IMR-90 (cell line): ENCODE measurements around the gene HDGF. TPM values are rescaled to one million over a fixed set of nuclear protein-coding genes. Genes with fewer than 3 reads are reported as not detected.

Source experiments
- ATAC-seq: fragments of 200-7000 bp; cut with Tn5 transposase; 2 replicates; pipeline ENCODE4 v1.9.1; 2020; ENCODE audit warnings: low read depth, mild to moderate bottlenecking, moderate library complexity
- BruUV-seq: library from RNA; stranded (reverse); fragments of 400-500 nt; replicated peaks from 2 replicates; lab custom pipeline; 2021; lab: Mats Ljungman, UMichigan
- CTCF ChIA-PET: fragments of 300-600 bp; formaldehyde crosslinking; extraction: SDS; loops from one replicate; lab custom pipeline; 2021; ENCODE audit warnings: antibody characterized with exemption; lab: Yijun Ruan, JAX
- POLR2A ChIA-PET: fragments of 300-600 bp; sonication (Branson Sonifier 250); formaldehyde crosslinking; loops from one replicate; lab custom pipeline; 2022; ENCODE audit warnings: antibody characterized with exemption; ENCODE audit not compliant: unreplicated experiment; lab: Charles Lee
- DNase-seq: peaks from one replicate; pipeline ENCODE4 v3.0.0; 2013
- H2AFZ ChIP-seq: replicated peaks from 2 replicates; pipeline ENCODE3; 2013; ENCODE audit warnings: low read length, mild to moderate bottlenecking; ENCODE audit not compliant: poor library complexity
- H2AK5ac ChIP-seq: 2 replicates; pipeline ENCODE4 v1.6.1; 2013; ENCODE audit warnings: low read depth, low read length, inconsistent platforms
- H2AK9ac ChIP-seq: replicated peaks from 2 replicates; pipeline ENCODE3; 2013; ENCODE audit warnings: mild to moderate bottlenecking, low read depth, low read length, moderate library complexity; ENCODE audit not compliant: poor library complexity
- H2BK120ac ChIP-seq: 2 replicates; pipeline ENCODE4 v1.6.1; 2013; ENCODE audit warnings: low read depth, low read length, inconsistent platforms
- H2BK15ac ChIP-seq: 3 replicates; pipeline ENCODE4 v1.6.1; 2013; ENCODE audit warnings: low read depth, low read length, inconsistent platforms
- H2BK20ac ChIP-seq: 2 replicates; pipeline ENCODE4 v1.6.1; 2013; ENCODE audit warnings: low read depth, mild to moderate bottlenecking, inconsistent platforms, low read length, moderate library complexity
- H2BK5ac ChIP-seq: 2 replicates; pipeline ENCODE4 v1.6.1; 2013; ENCODE audit warnings: mild to moderate bottlenecking, low read depth, low read length, inconsistent platforms; ENCODE audit not compliant: poor library complexity, severe bottlenecking
- H3K14ac ChIP-seq: replicated peaks from 2 replicates; pipeline ENCODE4 v1.6.1; 2013; ENCODE audit warnings: low read depth, low read length, inconsistent platforms
- H3K18ac ChIP-seq: 2 replicates; pipeline ENCODE4 v1.6.1; 2013; ENCODE audit warnings: low read depth, low read length, control low read depth
- H3K23ac ChIP-seq: 2 replicates; pipeline ENCODE4 v1.6.1; 2013; ENCODE audit warnings: low read depth, low read length, inconsistent platforms
- H3K27ac ChIP-seq: 2 replicates; pipeline ENCODE4 v1.5.1; 2013; ENCODE audit warnings: mild to moderate bottlenecking, control low read depth, low read length; ENCODE audit not compliant: insufficient read depth
- H3K27me3 ChIP-seq: 2 replicates; pipeline ENCODE4 v1.6.1; 2013; ENCODE audit warnings: low read length; ENCODE audit not compliant: control insufficient read depth, insufficient read depth
- H3K36me3 ChIP-seq: 2 replicates; pipeline ENCODE4 v1.6.1; 2013; ENCODE audit warnings: low read length, mixed read lengths; ENCODE audit not compliant: control insufficient read depth, insufficient read depth
- H3K4ac ChIP-seq: 2 replicates; pipeline ENCODE4 v1.6.1; 2013; ENCODE audit warnings: low read depth, low read length, inconsistent platforms
- H3K4me1 ChIP-seq: 2 replicates; pipeline ENCODE4 v1.6.1; 2013; ENCODE audit warnings: low read length, mixed read lengths; ENCODE audit not compliant: control insufficient read depth, insufficient read depth
- H3K4me2 ChIP-seq: 2 replicates; pipeline ENCODE4 v1.6.1; 2013; ENCODE audit warnings: low read depth, mild to moderate bottlenecking, control low read depth, low read length, moderate library complexity
- H3K4me3 ChIP-seq: 2 replicates; pipeline ENCODE4 v1.5.1; 2013; ENCODE audit warnings: low read depth, mild to moderate bottlenecking, control low read depth, low read length, moderate library complexity; ENCODE audit not compliant: insufficient read depth
- H3K56ac ChIP-seq: 2 replicates; pipeline ENCODE4 v1.6.1; 2013; ENCODE audit warnings: low read length, inconsistent platforms; ENCODE audit not compliant: insufficient read depth; ENCODE audit errors: extremely low read depth
- H3K79me1 ChIP-seq, 2 experiments: 2 replicates each; pipeline ENCODE4 v1.6.1; 2013; ENCODE audit warnings: low read length in 2 of 2, inconsistent platforms in 1 of 2, low read depth in 1 of 2
- H3K9ac ChIP-seq: 2 replicates; pipeline ENCODE4 v1.6.1; 2013; ENCODE audit warnings: low read depth, low read length, control low read depth
- H3K9me1 ChIP-seq: 2 replicates; pipeline ENCODE4 v1.6.1; 2013; ENCODE audit warnings: low read length, inconsistent platforms; ENCODE audit not compliant: insufficient read depth
- H3K9me3 ChIP-seq: 2 replicates; pipeline ENCODE4 v1.6.1; 2013; ENCODE audit warnings: low read length; ENCODE audit not compliant: control insufficient read depth, insufficient read depth
- H4K20me1 ChIP-seq: 2 replicates; pipeline ENCODE4 v1.6.1; 2013; ENCODE audit warnings: low read length, inconsistent platforms; ENCODE audit not compliant: insufficient read depth
- H4K5ac ChIP-seq: 2 replicates; pipeline ENCODE4 v1.6.1; 2013; ENCODE audit warnings: mild to moderate bottlenecking, low read depth, low read length, control low read depth
- H4K8ac ChIP-seq, 2 experiments: 2 replicates each; pipeline ENCODE4 v1.6.1; 2013; ENCODE audit warnings: low read depth in 2 of 2, low read length in 2 of 2, control low read depth in 1 of 2, inconsistent platforms in 1 of 2
- H4K91ac ChIP-seq: 2 replicates; pipeline ENCODE4 v1.6.1; 2013; ENCODE audit warnings: low read depth, low read length, inconsistent platforms; ENCODE audit not compliant: insufficient read depth
- CEBPB ChIP-seq: IDR thresholded peaks from 2 replicates; pipeline ENCODE4 v1.6.1; 2012; ENCODE audit warnings: low read depth, low read length, improper control_type of control experiment
- CTCF ChIP-seq: conservative IDR thresholded peaks from 2 replicates; pipeline ENCODE4 v1.5.1; 2012; ENCODE audit warnings: mild to moderate bottlenecking, low read depth, low read length, improper control_type of control experiment
- MAZ ChIP-seq: IDR thresholded peaks from 2 replicates; pipeline ENCODE4 v1.6.1; 2012; ENCODE audit warnings: low read depth, mild to moderate bottlenecking, low read length, improper control_type of control experiment, moderate library complexity, borderline replicate concordance
- MXI1 ChIP-seq: IDR thresholded peaks from 2 replicates; pipeline ENCODE4 v1.6.1; 2012; ENCODE audit warnings: low read depth, mild to moderate bottlenecking, low read length, moderate library complexity, borderline replicate concordance
- POLR2A ChIP-seq: IDR thresholded peaks from 2 replicates; pipeline ENCODE4 v1.6.1; 2012; ENCODE audit warnings: mild to moderate bottlenecking, low read depth, low read length
- RAD21 ChIP-seq: IDR thresholded peaks from 2 replicates; pipeline ENCODE4 v1.6.1; 2012; ENCODE audit warnings: low read length, improper control_type of control experiment
- whole genome bisulfite sequencing, 2 experiments: methylation state at CpG; one replicate each; pipeline versions ENCODE4 v1.1.5 to v1.1.7; 2013; ENCODE audit warnings: missing lambda C conversion rate in 2 of 2; ENCODE audit not compliant: insufficient read length in 1 of 2; ENCODE audit errors: extremely low coverage in 2 of 2; 5-methylcytosine and 5-hydroxymethylcytosine counted together
- dilution Hi-C: fragments of 300-500 bp; cut with HindIII; formaldehyde crosslinking; loops from one replicate; pipeline ENCODE4 v1.14.3; 2018; ENCODE audit warnings: low sequenced_read_pairs; ENCODE audit not compliant: unreplicated experiment
- in situ Hi-C: fragments of 300-500 bp; cut with MboI; formaldehyde crosslinking; loops from 3 replicates; pipeline ENCODE4 v1.14.3; 2019; ENCODE audit warnings: low sequenced_read_pairs, inconsistent platforms, mixed read lengths
- intact Hi-C: fragments of 100-400 bp; cut with micrococcal nuclease; formaldehyde crosslinking; loops from 2 replicates; pipeline ENCODE4 v1.10.0; 2022
- polyA plus RNA-seq, 3 experiments: library from polyadenylated mRNA; depleted of rRNA; stranded (reverse); fragments of >200 nt; gene quantifications; 2 replicates each; pipeline ENCODE4 v1.2.3, GENCODE V29; 2012; ENCODE audit warnings: low replicate concordance in 1 of 3
- total RNA-seq: library from RNA; depleted of rRNA; stranded (reverse); fragments of >200 nt; gene quantifications from 2 replicates; pipeline ENCODE4 v1.2.3, GENCODE V29; 2012

HDGF gene
- total and polyA plus RNA-seq, 2 of the 4 experiments (the other 2 are of a cell fraction) = 94.6 to 123 TPM

GRCh38 chr1:156777573-156777972, 26.1 kb upstream of the HDGF start:
- CTCF ChIA-PET = interaction anchor here (1.1 kb wide), 1 partner anchor 23 kb away, joined by 9 read pairs; no protein-coding TSS in a partner anchor
- no peak overlapping the region for H3K4me3 ChIP-seq
- no peak for TF ChIP-seq CTCF
- TF ChIP-seq RAD21 = no peak
- TF ChIP-seq MAZ = no peak
- no peak for TF ChIP-seq POLR2A
- TF ChIP-seq CEBPB = no peak
- TF ChIP-seq MXI1 = no peak
- H3K9ac ChIP-seq = no peak overlapping the region
- H2AK9ac ChIP-seq = no peak overlapping the region
- no peak overlapping the region for H3K14ac ChIP-seq
- no peaks in the 10 kb centered on the region; the same call in 1 of the 2 replicates for H3K36me3 ChIP-seq
- peaks cover 10% of the 10 kb centered on the region for H3K9me1 ChIP-seq
- no peak for DNase-seq
- H2BK15ac ChIP-seq = no peak overlapping the region
- H2BK120ac ChIP-seq = no peak overlapping the region
- H3K23ac ChIP-seq = no peak overlapping the region
- in situ Hi-C loops (no loop called here), intact Hi-C loops (no loop called here), dilution Hi-C loops (no loop called here)
- H2BK20ac ChIP-seq = no peak overlapping the region
- no peak overlapping the region for H4K91ac ChIP-seq
- H2AK5ac ChIP-seq = no peak overlapping the region
- H4K20me1 ChIP-seq = peaks cover 83% of the 10 kb centered on the region
- ATAC-seq = no peak
- no peak overlapping the region for H3K27ac ChIP-seq
- H3K9me3 ChIP-seq = no peaks in the 10 kb centered on the region
- no peak overlapping the region for H2AFZ ChIP-seq
- H3K56ac ChIP-seq = no peak overlapping the region
- H4K5ac ChIP-seq = no peak overlapping the region
- H4K8ac ChIP-seq = no peak overlapping the region
- no peak overlapping the region for H3K4ac ChIP-seq
- no peak overlapping the region for H2BK5ac ChIP-seq
- POLR2A ChIA-PET = no interaction called here
- no peak overlapping the region for H3K18ac ChIP-seq
- peaks cover 5% of the 10 kb centered on the region for H3K4me1 ChIP-seq
- peaks cover 23 to 77% of the 10 kb centered on the region in 2 experiments for H3K79me1 ChIP-seq
- BruUV-seq = no TSS peak
- H3K4me2 ChIP-seq = no peak overlapping the region
- no CpG with 5 or more reads among the region's 1 CpG for WGBS, 2 experiments
- no peaks in the 10 kb centered on the region for H3K27me3 ChIP-seq
